GM19240 (cell line): Measurements from ENCODE around the gene MIER1.

Experiments used
- DNase-seq: peaks from one replicate; pipeline ENCODE4 v3.0.0; 2011; ENCODE audit warnings: low spot score; ENCODE audit not compliant: insufficient read length

Gene MIER1

GRCh38 chr1:66996018-66996682, 71.4 kb downstream of the MIER1 start:
- DNase-seq, result no peak

GRCh38 chr1:66998972-66999371, 74.2 kb downstream of the MIER1 start:
- no peak for DNase-seq

- no peak for DNase-seq
Measured at GRCh38 chr1:66999640-67000400, 75.0 kb downstream of the MIER1 start.

- no peak for DNase-seq
Measured at GRCh38 chr1:67001682-67002425, 77.1 kb downstream of the MIER1 start.

GRCh38 chr1:67004176-67004575, 79.4 kb downstream of the MIER1 start:
- DNase-seq, result no peak

- no peak for DNase-seq
Measured at GRCh38 chr1:67005068-67005467, 80.3 kb downstream of the MIER1 start.

GRCh38 chr1:67009792-67010191, 85.0 kb downstream of the MIER1 start:
- DNase-seq, result no peak

GRCh38 chr1:67013573-67013972, 88.8 kb downstream of the MIER1 start:
- no peak for DNase-seq

GRCh38 chr1:67018574-67018973, 93.8 kb downstream of the MIER1 start:
- no peak for DNase-seq

GRCh38 chr1:67019121-67019520, 94.3 kb downstream of the MIER1 start:
- no peak for DNase-seq

GRCh38 chr1:67019600-67020136, 94.9 kb downstream of the MIER1 start:
- no peak for DNase-seq

- DNase-seq, result no peak
Measured at GRCh38 chr1:67020304-67020703, 95.5 kb downstream of the MIER1 start.

GRCh38 chr1:67020765-67021164, 96.0 kb downstream of the MIER1 start:
- DNase-seq, result no peak

GRCh38 chr1:67029472-67029871, 104.7 kb downstream of the MIER1 start:
- DNase-seq, result no peak

- no peak for DNase-seq
Measured at GRCh38 chr1:67031121-67031858, 106.5 kb downstream of the MIER1 start.

GRCh38 chr1:67031859-67032247, 107.1 kb downstream of the MIER1 start:
- no peak for DNase-seq
